Loucy (cell line): ENCODE data around the gene S100A12.

Experiments
- H2AFZ ChIP-seq: fragments of 200-600 bp; sonication (generic); 2 replicates; pipeline ENCODE4 v1.6.0; 2016; ENCODE audit warnings: antibody characterized with exemption, mild to moderate bottlenecking, low read length, moderate library complexity
- H3F3A ChIP-seq: fragments of 200-600 bp; 2 replicates; pipeline ENCODE4 v1.6.0; 2016; ENCODE audit warnings: antibody characterized with exemption, low read depth, mild to moderate bottlenecking
- H3K27me3 ChIP-seq: fragments of 200-600 bp; sonication (generic); 2 replicates; pipeline ENCODE4 v1.6.1; 2014; ENCODE audit warnings: low read length, mild to moderate bottlenecking; ENCODE audit not compliant: insufficient read depth, poor library complexity, severe bottlenecking
- H3K36me3 ChIP-seq: fragments of 200-600 bp; sonication (generic); 2 replicates; pipeline ENCODE4 v1.6.1; 2016; ENCODE audit warnings: low read length; ENCODE audit not compliant: insufficient read depth
- H3K4me1 ChIP-seq: fragments of 200-600 bp; sonication (generic); 2 replicates; pipeline ENCODE4 v1.5.1; 2014; ENCODE audit warnings: low read length, mild to moderate bottlenecking; ENCODE audit not compliant: insufficient read depth, poor library complexity, severe bottlenecking
- H3K4me2 ChIP-seq: fragments of 200-600 bp; sonication (generic); 2 replicates; pipeline ENCODE4 v1.6.0; 2014; ENCODE audit warnings: antibody characterized with exemption, low read length, low read depth, mild to moderate bottlenecking; ENCODE audit not compliant: poor library complexity, severe bottlenecking
- H3K4me3 ChIP-seq: fragments of 200-600 bp; sonication (generic); 2 replicates; pipeline ENCODE4 v1.5.1; 2014; ENCODE audit warnings: low read length, mild to moderate bottlenecking, mixed read lengths; ENCODE audit not compliant: poor library complexity, severe bottlenecking
- H3K79me2 ChIP-seq: fragments of 200-600 bp; sonication (generic); 2 replicates; pipeline ENCODE4 v1.6.1; 2014; ENCODE audit warnings: low read length; ENCODE audit not compliant: insufficient read depth
- H3K9ac ChIP-seq: fragments of 200-600 bp; sonication (generic); 2 replicates; pipeline ENCODE4 v1.6.0; 2014; ENCODE audit warnings: mild to moderate bottlenecking, low read depth, low read length, moderate library complexity; ENCODE audit not compliant: poor library complexity, severe bottlenecking
- H3K9me2 ChIP-seq: fragments of 200-600 bp; sonication (generic); replicated peaks from 2 replicates; pipeline ENCODE4 v1.6.1; 2016; ENCODE audit warnings: low read depth, low read length, mixed read lengths
- H3K9me3 ChIP-seq: fragments of 200-600 bp; sonication (generic); 2 replicates; pipeline ENCODE4 v1.6.1; 2014; ENCODE audit warnings: mild to moderate bottlenecking, antibody characterized with exemption, low read length, low read depth; ENCODE audit not compliant: insufficient read depth
- H4K20me1 ChIP-seq: fragments of 200-600 bp; sonication (generic); 2 replicates; pipeline ENCODE4 v1.6.0; 2014; ENCODE audit warnings: antibody characterized with exemption, low read length, mild to moderate bottlenecking; ENCODE audit not compliant: insufficient read depth, poor library complexity, severe bottlenecking
- EZH2phosphoT487 ChIP-seq: fragments of 200-600 bp; IDR thresholded peaks from 2 replicates; pipeline ENCODE4 v1.6.1; 2018; ENCODE audit warnings: antibody characterized with exemption, mild to moderate bottlenecking, moderate library complexity, borderline replicate concordance
- TF ChIP-seq, protein P1 (sequence below): fragments of 200-600 bp; sonication (generic); conservative IDR thresholded peaks from 2 replicates; pipeline ENCODE4 v1.5.1; 2014; ENCODE audit warnings: mild to moderate bottlenecking, antibody characterized with exemption, low read length

The S100A12 gene

DNA sequence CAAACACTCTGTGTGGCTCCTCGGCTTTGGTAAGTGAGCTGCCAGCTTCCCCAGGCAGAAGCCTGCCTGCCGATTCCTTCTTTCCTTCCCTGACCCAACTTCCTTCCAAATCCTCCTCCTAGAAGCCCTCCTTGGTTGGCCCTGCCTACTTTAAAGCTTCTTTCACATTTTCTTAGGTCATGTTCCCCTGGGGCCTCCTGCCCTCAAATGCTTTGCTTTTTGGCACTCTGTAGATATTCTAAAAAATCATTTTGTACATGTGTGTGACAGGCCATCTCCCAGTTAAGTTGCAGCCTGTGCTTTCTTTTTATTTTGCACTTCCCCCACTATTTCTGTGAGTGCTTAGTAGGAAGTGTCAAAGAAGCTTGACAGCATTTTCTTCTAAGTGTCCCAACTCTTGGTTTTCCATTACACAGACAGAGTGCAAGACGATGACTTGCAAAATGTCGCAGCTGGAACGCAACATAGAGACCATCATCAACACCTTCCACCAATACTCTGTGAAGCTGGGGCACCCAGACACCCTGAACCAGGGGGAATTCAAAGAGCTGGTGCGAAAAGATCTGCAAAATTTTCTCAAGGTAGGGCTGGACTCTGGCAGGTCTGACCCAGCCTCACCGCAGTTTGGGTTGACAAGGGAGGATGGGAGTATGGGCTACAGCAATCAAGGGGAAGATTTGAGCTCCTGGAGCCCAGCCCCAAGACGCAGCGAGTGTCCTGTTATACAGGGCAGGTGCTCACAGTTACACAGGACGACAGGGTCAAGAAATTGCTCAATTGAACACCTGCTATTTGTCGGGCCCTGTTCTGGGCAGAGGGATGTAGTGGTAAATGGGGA is 17.3 kb downstream of the S100A12 start, which contains the start of gene S100A9:
Gene S100A9 (plus strand): TSS at position 2 of the 838 bp plus-strand sequence. CDS start 430 bp downstream, at position 432.
- no peaks in the 10 kb centered on the region for H3K4me1 ChIP-seq
- H3K36me3 ChIP-seq = no peaks in the 10 kb centered on the region
- H3K9me2 ChIP-seq = no peaks in the 10 kb centered on the region
- no peak within 1 kb of the TSS for H3K9ac ChIP-seq
- no peaks in the 10 kb centered on the region for H3F3A ChIP-seq
- TF ChIP-seq, protein P1, sequence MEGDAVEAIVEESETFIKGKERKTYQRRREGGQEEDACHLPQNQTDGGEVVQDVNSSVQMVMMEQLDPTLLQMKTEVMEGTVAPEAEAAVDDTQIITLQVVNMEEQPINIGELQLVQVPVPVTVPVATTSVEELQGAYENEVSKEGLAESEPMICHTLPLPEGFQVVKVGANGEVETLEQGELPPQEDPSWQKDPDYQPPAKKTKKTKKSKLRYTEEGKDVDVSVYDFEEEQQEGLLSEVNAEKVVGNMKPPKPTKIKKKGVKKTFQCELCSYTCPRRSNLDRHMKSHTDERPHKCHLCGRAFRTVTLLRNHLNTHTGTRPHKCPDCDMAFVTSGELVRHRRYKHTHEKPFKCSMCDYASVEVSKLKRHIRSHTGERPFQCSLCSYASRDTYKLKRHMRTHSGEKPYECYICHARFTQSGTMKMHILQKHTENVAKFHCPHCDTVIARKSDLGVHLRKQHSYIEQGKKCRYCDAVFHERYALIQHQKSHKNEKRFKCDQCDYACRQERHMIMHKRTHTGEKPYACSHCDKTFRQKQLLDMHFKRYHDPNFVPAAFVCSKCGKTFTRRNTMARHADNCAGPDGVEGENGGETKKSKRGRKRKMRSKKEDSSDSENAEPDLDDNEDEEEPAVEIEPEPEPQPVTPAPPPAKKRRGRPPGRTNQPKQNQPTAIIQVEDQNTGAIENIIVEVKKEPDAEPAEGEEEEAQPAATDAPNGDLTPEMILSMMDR = no peak
- TF ChIP-seq EZH2phosphoT487 = no peak
- no peaks in the 10 kb centered on the region for H3K79me2 ChIP-seq
- no peaks in the 10 kb centered on the region for H4K20me1 ChIP-seq
- H2AFZ ChIP-seq = no peak within 1 kb of the TSS
- H3K9me3 ChIP-seq = no peaks in the 10 kb centered on the region
- H3K27me3 ChIP-seq = no peaks in the 10 kb centered on the region
- H3K4me2 ChIP-seq = no peak within 1 kb of the TSS
- H3K4me3 ChIP-seq = no peak within 1 kb of the TSS

DNA sequence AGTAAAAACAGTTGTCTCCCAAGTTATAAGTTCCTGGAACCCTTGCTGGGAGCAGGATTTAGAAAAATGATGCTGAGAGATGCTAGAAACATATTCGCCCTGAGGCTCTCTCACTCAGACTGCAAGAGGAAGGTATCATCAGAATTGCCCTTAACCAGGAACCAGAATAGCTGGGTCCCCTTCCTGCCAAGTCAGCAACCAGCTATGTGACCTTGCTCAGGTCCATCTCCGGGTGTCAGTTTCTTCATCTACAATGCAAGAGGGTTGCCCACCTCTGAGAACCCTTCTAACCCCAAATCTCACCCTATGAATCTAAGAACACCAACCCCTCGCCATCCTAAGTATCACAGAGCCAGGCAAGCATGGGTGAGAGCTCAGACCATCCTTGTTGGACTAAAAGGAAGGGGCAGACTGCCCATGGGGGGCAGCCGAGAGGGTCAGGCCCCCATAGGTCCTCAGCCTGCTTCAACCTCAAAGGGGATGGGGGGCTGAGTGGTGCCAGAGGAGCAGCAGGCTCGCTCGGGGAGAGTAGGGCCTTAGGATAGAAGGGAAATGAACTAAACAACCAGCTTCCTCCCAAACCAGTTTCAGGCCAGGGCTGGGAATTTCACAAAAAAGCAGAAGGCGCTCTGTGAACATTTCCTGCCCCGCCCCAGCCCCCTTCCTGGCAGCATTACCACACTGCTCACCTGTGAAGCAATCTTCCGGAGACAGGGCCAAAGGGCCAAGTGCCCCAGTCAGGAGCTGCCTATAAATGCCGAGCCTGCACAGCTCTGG is 18.2 kb downstream of the S100A12 start:
- TF ChIP-seq, protein P1 = no peak
- TF ChIP-seq EZH2phosphoT487 = no peak
- Histone ChIP-seq H3F3A (no peaks in the 10 kb centered on the region), H4K20me1 (no peaks in the 10 kb centered on the region), H3K4me2 (no peak overlapping the region), H3K27me3 (no peaks in the 10 kb centered on the region), H3K4me3 (no peak overlapping the region), H3K9me3 (no peaks in the 10 kb centered on the region), H3K9ac (no peak overlapping the region), H2AFZ (no peak overlapping the region), H3K79me2 (no peaks in the 10 kb centered on the region), H3K36me3 (no peaks in the 10 kb centered on the region), H3K9me2 (no peaks in the 10 kb centered on the region), H3K4me1 (no peaks in the 10 kb centered on the region)

DNA sequence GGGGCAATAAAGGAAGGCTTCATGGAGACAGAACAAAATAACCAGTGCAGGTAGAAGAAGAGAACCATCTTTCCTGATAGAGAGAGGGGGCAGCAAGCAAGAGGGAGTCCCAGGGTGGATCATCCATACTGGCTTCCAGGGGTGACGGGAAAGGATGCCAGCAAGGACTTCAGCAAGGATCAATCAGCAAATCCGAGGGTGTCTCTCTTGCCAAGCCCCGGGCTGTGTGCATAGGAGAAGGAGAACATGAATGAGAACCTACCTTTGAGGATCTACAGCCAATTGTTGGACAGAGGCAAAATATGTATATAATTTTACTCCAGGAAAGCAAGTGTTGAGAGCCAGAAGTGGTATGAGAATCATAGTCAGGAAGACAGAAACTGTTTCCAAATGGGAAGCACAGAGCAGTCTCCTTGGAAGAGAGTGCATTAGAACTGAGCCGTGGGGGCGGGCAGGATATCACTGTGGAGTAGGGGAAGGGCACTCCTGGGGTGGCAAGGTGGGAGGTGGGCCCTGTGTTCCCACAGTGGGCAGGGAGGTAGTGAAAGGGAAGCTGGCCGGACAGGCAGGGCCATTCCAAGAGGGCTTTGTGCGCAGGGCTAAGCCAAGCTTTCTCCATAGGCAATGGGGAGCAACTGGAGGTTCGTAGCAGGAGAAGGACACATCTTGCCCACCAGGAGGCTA is 18.9 kb downstream of the S100A12 start:
- Histone ChIP-seq H4K20me1 (no peaks in the 10 kb centered on the region), H3K4me1 (no peaks in the 10 kb centered on the region), H3K9me3 (no peaks in the 10 kb centered on the region), H3F3A (no peaks in the 10 kb centered on the region), H3K4me3 (no peak overlapping the region), H3K36me3 (no peaks in the 10 kb centered on the region), H3K9ac (no peak overlapping the region), H2AFZ (no peak overlapping the region), H3K9me2 (no peaks in the 10 kb centered on the region), H3K4me2 (no peak overlapping the region), H3K79me2 (no peaks in the 10 kb centered on the region), H3K27me3 (no peaks in the 10 kb centered on the region)
- TF ChIP-seq, protein P1 = no peak
- no peak for TF ChIP-seq EZH2phosphoT487
